Hepatocyte (in vitro differentiated cells): ENCODE measurements around the gene GFM1. TPM values are rescaled to one million over a fixed set of nuclear protein-coding genes. Genes with fewer than 3 reads are reported as not detected.

Experiments
- DNase-seq: peaks from one replicate; pipeline ENCODE4 v3.0.0-alpha.2; 2016; ENCODE audit warnings: low spot score
- H2AFZ ChIP-seq: fragments of 200-600 bp; sonication (generic); 2 replicates; pipeline ENCODE4 v1.6.0; 2016; ENCODE audit warnings: antibody characterized with exemption, mild to moderate bottlenecking
- H3K27ac ChIP-seq: fragments of 200-600 bp; sonication (generic); 2 replicates; pipeline ENCODE4 v1.5.1; 2016; ENCODE audit warnings: mild to moderate bottlenecking
- H3K27me3 ChIP-seq: fragments of 200-600 bp; sonication (generic); 2 replicates; pipeline ENCODE4 v1.6.1; 2016
- H3K36me3 ChIP-seq: fragments of 200-600 bp; sonication (generic); replicated peaks from 2 replicates; pipeline ENCODE4 v1.5.1; 2016; ENCODE audit warnings: low read depth; ENCODE audit not compliant: insufficient read depth
- H3K4me1 ChIP-seq: fragments of 200-600 bp; sonication (generic); 2 replicates; pipeline ENCODE4 v1.5.1; 2016; ENCODE audit warnings: mild to moderate bottlenecking, moderate library complexity; ENCODE audit not compliant: insufficient read depth
- H3K4me2 ChIP-seq: fragments of 200-600 bp; sonication (generic); 2 replicates; pipeline ENCODE4 v1.6.0; 2016
- H3K4me3 ChIP-seq: fragments of 200-600 bp; sonication (generic); 2 replicates; pipeline ENCODE4 v1.5.1; 2016; ENCODE audit warnings: mild to moderate bottlenecking
- H3K79me2 ChIP-seq: fragments of 200-600 bp; sonication (generic); 2 replicates; pipeline ENCODE4 v1.6.0; 2017; ENCODE audit warnings: mild to moderate bottlenecking
- H3K9me2 ChIP-seq: fragments of 200-600 bp; sonication (generic); replicated peaks from 2 replicates; pipeline ENCODE4 v1.6.0; 2017; ENCODE audit warnings: mild to moderate bottlenecking; ENCODE audit not compliant: insufficient read depth
- H3K9me3 ChIP-seq: fragments of 200-600 bp; sonication (generic); 2 replicates; pipeline ENCODE4 v1.5.1; 2016; ENCODE audit warnings: low read depth, mild to moderate bottlenecking
- H4K20me1 ChIP-seq: fragments of 200-600 bp; sonication (generic); 2 replicates; pipeline ENCODE4 v1.6.0; 2016; ENCODE audit warnings: mild to moderate bottlenecking; ENCODE audit not compliant: insufficient read depth, poor library complexity, severe bottlenecking
- CTCF ChIP-seq: fragments of 200-600 bp; sonication (generic); IDR thresholded peaks from 2 replicates; pipeline ENCODE4 v1.5.1; 2016; ENCODE audit warnings: antibody characterized with exemption, mild to moderate bottlenecking; ENCODE audit not compliant: poor library complexity
- EZH2 ChIP-seq: fragments of 200-600 bp; sonication (generic); IDR thresholded peaks from 2 replicates; pipeline ENCODE4 v1.6.1; 2016; ENCODE audit warnings: antibody characterized with exemption, mild to moderate bottlenecking, borderline replicate concordance
- EZH2phosphoT487 ChIP-seq: fragments of 200-600 bp; sonication (generic); IDR thresholded peaks from one replicate; pipeline ENCODE4 v1.6.1; 2018; ENCODE audit warnings: antibody characterized with exemption, mild to moderate bottlenecking, low read depth, moderate library complexity; ENCODE audit not compliant: unreplicated experiment, severe bottlenecking
- WGBS: methylation state at CpG from one replicate; pipeline ENCODE4 v1.1.6; 2016; ENCODE audit warnings: low lambda C conversion rate; ENCODE audit errors: missing lambda C conversion rate; 5-methylcytosine and 5-hydroxymethylcytosine counted together
- polyA plus RNA-seq: library from polyadenylated mRNA; unstranded; fragments of >200 nt; fragmentation: Nextera tagmentation; extraction: Ambion mirVana; gene quantifications from 2 replicates; pipeline ENCODE4 v1.2.1, GENCODE V29; 2016
- total RNA-seq: library from RNA; depleted of rRNA; stranded (reverse); fragments of >200 nt; gene quantifications from 2 replicates; pipeline ENCODE4 v1.2.3, GENCODE V29; 2014

The GFM1 gene
- total and polyA plus RNA-seq, 2 experiments from 2014 or later = 28.0 to 60.0 TPM

- Histone ChIP-seq H3K4me3 (no peak overlapping the region), H3K36me3 (no peaks in the 10 kb centered on the region), H3K4me1 (no peaks in the 10 kb centered on the region), H4K20me1 (no peaks in the 10 kb centered on the region), H3K79me2 (no peaks in the 10 kb centered on the region), H3K27me3 (no peaks in the 10 kb centered on the region), H3K27ac (no peak overlapping the region), H3K9me3 (no peaks in the 10 kb centered on the region), H3K9me2 (no peaks in the 10 kb centered on the region), H3K4me2 (no peak overlapping the region), H2AFZ (no peak overlapping the region)
- 63% methylated on average over 1 of the region's 1 CpG for WGBS
- TF ChIP-seq EZH2 = no peak
- DNase-seq = no peak
Measured at GRCh38 chr3:158617982-158618875, 26.1 kb upstream of the GFM1 start.

GRCh38 chr3:158625881-158626280 lies 18.4 kb upstream of the GFM1 start:
- TF ChIP-seq CTCF = no peak
- TF ChIP-seq EZH2 = no peak
- TF ChIP-seq EZH2phosphoT487 = no peak
- no peaks in the 10 kb centered on the region for H3K4me1 ChIP-seq
- no peak overlapping the region for H3K4me3 ChIP-seq
- H2AFZ ChIP-seq = no peak overlapping the region
- H3K9me2 ChIP-seq = no peaks in the 10 kb centered on the region
- H3K27me3 ChIP-seq = no peaks in the 10 kb centered on the region
- no peak for DNase-seq
- H3K79me2 ChIP-seq = no peaks in the 10 kb centered on the region
- H3K4me2 ChIP-seq = no peak overlapping the region
- H3K36me3 ChIP-seq = no peaks in the 10 kb centered on the region
- no peaks in the 10 kb centered on the region for H4K20me1 ChIP-seq
- 43% methylated on average over 1 of the region's 1 CpG for WGBS
- H3K9me3 ChIP-seq = no peaks in the 10 kb centered on the region
- H3K27ac ChIP-seq = no peak overlapping the region

GRCh38 chr3:158631981-158632380 lies 12.3 kb upstream of the GFM1 start:
- Histone ChIP-seq H3K36me3 (no peaks in the 10 kb centered on the region), H2AFZ (no peak overlapping the region), H3K79me2 (no peaks in the 10 kb centered on the region), H3K9me2 (no peaks in the 10 kb centered on the region), H3K9me3 (no peaks in the 10 kb centered on the region), H3K4me2 (no peak overlapping the region), H3K4me3 (no peak overlapping the region), H3K27ac (no peak overlapping the region), H4K20me1 (no peaks in the 10 kb centered on the region), H3K4me1 (no peaks in the 10 kb centered on the region), H3K27me3 (no peaks in the 10 kb centered on the region)
- no peak for DNase-seq
- TF ChIP-seq EZH2 (no peak), EZH2phosphoT487 (no peak), CTCF (no peak)

GRCh38 chr3:158640646-158641045 lies 3.7 kb upstream of the GFM1 start:
- Histone ChIP-seq H4K20me1 (no peaks in the 10 kb centered on the region), H2AFZ (no peak overlapping the region), H3K4me2 (no peak overlapping the region), H3K9me3 (no peaks in the 10 kb centered on the region), H3K27me3 (no peaks in the 10 kb centered on the region), H3K36me3 (no peaks in the 10 kb centered on the region), H3K4me1 (peaks cover 6% of the 10 kb centered on the region), H3K27ac (no peak overlapping the region), H3K4me3 (no peak overlapping the region), H3K79me2 (peaks cover 10% of the 10 kb centered on the region), H3K9me2 (no peaks in the 10 kb centered on the region)
- TF ChIP-seq EZH2 (no peak), EZH2phosphoT487 (no peak), CTCF (no peak)
- 89% methylated on average over 7 of the region's 7 CpGs for WGBS
- no peak for DNase-seq
